Neural cell (in vitro differentiated cells): ENCODE results near the gene KIN.

Experiments used
- EP300 ChIP-seq: fragments of 450-650 bp; conservative IDR thresholded peaks from 2 replicates; pipeline ENCODE4 v1.6.1; 2014; ENCODE audit warnings: antibody characterized with exemption, mild to moderate bottlenecking, moderate library complexity; ENCODE audit not compliant: poor library complexity, severe bottlenecking
- EZH2 ChIP-seq: fragments of 200-600, 300-800 bp; shearing (Covaris generic), sonication (generic); IDR thresholded peaks from 2 replicates; pipeline ENCODE4 v1.6.1; 2014; ENCODE audit warnings: antibody characterized with exemption, low read length, borderline replicate concordance, mild to moderate bottlenecking; ENCODE audit not compliant: insufficient read depth, poor library complexity, severe bottlenecking
- POLR2AphosphoS5 ChIP-seq: IDR thresholded peaks from 2 replicates; pipeline ENCODE4 v1.6.1; 2012
- RAD21 ChIP-seq: fragments of 450-650 bp; conservative IDR thresholded peaks from 2 replicates; pipeline ENCODE4 v1.6.1; 2014; ENCODE audit warnings: antibody characterized with exemption, mild to moderate bottlenecking, moderate library complexity
- SMC3 ChIP-seq: fragments of 450-650 bp; conservative IDR thresholded peaks from 2 replicates; pipeline ENCODE4 v1.6.1; 2014; ENCODE audit warnings: antibody characterized with exemption, mild to moderate bottlenecking, moderate library complexity; ENCODE audit not compliant: poor library complexity
- TAF1 ChIP-seq: IDR thresholded peaks from 2 replicates; pipeline ENCODE4 v1.6.1; 2012; ENCODE audit warnings: low read depth
- TF ChIP-seq, protein P1 (sequence below): fragments of 450-650 bp; IDR thresholded peaks from 2 replicates; pipeline ENCODE4 v1.5.1; 2014; ENCODE audit warnings: antibody characterized with exemption, mild to moderate bottlenecking, moderate library complexity; ENCODE audit not compliant: poor library complexity, severe bottlenecking
- TF ChIP-seq, protein P2 (sequence below): IDR thresholded peaks from 2 replicates; pipeline ENCODE4 v1.6.1; 2012; ENCODE audit warnings: borderline replicate concordance

DNA sequence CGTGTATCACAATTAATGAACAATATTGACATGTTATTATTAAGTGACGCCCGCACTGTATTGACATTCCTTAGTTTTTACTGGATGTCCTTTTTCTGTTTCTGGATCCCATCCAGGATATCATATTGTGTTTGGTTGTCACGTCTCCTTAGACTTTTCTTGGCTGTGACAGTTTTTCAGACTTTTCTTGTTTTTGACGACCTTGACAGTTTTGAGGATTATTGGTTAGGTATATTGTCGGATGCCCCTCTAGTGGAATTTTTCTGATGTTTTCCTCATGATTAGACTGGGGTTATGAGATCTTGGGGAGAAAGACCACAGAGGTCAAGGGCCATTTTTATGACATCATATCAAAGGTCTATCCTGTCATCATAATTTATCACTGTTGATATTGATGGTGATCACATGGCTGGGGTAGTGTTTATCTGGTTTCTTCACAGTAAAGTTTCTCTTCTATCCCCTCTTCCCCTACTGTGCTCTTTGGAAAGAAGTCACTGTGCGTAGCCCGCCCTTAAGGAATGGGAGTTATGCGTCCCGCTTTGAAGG lies 41.6 kb upstream of the KIN start:
- TF ChIP-seq, protein P1, sequence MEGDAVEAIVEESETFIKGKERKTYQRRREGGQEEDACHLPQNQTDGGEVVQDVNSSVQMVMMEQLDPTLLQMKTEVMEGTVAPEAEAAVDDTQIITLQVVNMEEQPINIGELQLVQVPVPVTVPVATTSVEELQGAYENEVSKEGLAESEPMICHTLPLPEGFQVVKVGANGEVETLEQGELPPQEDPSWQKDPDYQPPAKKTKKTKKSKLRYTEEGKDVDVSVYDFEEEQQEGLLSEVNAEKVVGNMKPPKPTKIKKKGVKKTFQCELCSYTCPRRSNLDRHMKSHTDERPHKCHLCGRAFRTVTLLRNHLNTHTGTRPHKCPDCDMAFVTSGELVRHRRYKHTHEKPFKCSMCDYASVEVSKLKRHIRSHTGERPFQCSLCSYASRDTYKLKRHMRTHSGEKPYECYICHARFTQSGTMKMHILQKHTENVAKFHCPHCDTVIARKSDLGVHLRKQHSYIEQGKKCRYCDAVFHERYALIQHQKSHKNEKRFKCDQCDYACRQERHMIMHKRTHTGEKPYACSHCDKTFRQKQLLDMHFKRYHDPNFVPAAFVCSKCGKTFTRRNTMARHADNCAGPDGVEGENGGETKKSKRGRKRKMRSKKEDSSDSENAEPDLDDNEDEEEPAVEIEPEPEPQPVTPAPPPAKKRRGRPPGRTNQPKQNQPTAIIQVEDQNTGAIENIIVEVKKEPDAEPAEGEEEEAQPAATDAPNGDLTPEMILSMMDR = no peak
- TF ChIP-seq RAD21 (no peak), EZH2 (no peak), EP300 (no peak), POLR2AphosphoS5 (no peak), TAF1 (no peak), SMC3 (no peak)
- TF ChIP-seq, protein P2, sequence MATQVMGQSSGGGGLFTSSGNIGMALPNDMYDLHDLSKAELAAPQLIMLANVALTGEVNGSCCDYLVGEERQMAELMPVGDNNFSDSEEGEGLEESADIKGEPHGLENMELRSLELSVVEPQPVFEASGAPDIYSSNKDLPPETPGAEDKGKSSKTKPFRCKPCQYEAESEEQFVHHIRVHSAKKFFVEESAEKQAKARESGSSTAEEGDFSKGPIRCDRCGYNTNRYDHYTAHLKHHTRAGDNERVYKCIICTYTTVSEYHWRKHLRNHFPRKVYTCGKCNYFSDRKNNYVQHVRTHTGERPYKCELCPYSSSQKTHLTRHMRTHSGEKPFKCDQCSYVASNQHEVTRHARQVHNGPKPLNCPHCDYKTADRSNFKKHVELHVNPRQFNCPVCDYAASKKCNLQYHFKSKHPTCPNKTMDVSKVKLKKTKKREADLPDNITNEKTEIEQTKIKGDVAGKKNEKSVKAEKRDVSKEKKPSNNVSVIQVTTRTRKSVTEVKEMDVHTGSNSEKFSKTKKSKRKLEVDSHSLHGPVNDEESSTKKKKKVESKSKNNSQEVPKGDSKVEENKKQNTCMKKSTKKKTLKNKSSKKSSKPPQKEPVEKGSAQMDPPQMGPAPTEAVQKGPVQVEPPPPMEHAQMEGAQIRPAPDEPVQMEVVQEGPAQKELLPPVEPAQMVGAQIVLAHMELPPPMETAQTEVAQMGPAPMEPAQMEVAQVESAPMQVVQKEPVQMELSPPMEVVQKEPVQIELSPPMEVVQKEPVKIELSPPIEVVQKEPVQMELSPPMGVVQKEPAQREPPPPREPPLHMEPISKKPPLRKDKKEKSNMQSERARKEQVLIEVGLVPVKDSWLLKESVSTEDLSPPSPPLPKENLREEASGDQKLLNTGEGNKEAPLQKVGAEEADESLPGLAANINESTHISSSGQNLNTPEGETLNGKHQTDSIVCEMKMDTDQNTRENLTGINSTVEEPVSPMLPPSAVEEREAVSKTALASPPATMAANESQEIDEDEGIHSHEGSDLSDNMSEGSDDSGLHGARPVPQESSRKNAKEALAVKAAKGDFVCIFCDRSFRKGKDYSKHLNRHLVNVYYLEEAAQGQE = no peak
